Measurements from ENCODE around the gene C1orf216.
"Not testable (repeated sequence)": the region's sequence is repeated elsewhere in the genome, so short reads cannot be mapped to it uniquely, and the experiment has no call there.

The C1orf216 gene, protein sequence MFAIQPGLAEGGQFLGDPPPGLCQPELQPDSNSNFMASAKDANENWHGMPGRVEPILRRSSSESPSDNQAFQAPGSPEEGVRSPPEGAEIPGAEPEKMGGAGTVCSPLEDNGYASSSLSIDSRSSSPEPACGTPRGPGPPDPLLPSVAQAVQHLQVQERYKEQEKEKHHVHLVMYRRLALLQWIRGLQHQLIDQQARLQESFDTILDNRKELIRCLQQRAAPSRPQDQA

DNA sequence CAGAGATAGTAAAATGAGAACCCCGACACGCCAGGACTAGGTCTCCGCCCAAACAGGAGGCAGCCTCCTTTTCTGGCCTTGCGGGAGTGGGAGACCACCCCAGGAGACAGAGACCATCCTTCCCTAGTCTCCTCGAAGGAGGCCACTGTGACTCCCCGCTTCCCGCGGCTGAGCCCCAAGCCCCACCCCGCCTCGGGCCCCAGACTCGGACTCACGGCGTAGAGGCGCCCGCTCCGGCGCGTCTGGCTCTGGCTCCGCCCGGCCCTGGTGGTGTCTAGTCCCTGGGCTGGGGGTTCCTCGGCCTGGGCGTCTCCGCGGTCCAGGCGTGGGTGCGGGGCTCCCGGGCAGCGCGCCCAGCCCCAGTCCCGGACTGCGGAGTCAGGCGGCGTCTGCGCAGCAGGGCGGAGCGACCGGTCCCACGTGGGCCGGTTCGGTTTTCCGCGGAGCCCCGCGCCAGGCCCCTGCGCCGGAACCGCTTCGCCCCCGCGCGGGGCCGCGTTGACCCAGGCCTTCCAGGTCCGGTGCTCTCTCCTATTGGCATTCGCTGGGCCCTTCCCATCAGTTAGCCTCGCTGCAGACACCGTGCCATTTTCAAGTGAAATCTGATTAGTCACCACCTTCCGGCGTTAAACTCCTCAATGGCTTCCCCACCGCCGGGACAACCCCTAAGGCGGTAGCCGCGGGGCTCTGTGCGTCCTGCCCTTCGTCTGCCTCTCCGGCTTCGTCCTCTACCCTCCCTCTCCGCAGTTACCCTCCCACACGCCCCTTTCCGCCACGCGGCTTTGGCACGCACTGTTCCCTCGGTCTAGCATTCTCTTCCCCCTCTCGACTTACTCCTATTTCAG, at the start of gene C1orf216:
TSS of gene C1orf216 (minus strand) at position 393 of the 845 bp plus-strand sequence. CDS start 2,563 bp downstream, outside the sequence.
- peak in 54 of 58 donors; percentile 27 to 84 (median 70) for DNase-seq

DNA sequence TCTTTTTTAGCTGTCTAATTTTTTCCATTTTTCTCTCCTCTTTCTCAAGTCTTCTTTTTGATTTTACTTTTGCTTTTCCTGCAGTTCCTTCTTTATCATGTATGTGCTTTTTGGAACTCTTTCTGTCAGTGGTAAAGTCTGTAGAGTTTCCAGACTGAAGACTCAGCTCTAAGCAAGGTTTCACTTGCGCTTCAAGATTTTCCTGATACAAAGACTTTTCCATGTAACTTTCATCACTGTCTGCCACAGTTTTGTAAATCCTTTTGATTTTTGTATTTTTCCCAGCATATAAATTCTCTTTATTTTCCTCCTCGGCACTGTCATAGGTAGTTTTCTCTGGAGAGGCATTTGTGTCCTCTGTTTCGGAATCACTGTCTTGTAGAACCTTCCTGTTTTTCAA, 45.6 kb upstream of the C1orf216 start:
- no peak for DNase-seq

- DNase-seq: no peak
These were observed 44.5 kb upstream of the C1orf216 start for GRCh38 chr1:35763201-35763600.

- no peak for DNase-seq
These were observed 43.5 kb upstream of the C1orf216 start for GRCh38 chr1:35762141-35762540.

DNA sequence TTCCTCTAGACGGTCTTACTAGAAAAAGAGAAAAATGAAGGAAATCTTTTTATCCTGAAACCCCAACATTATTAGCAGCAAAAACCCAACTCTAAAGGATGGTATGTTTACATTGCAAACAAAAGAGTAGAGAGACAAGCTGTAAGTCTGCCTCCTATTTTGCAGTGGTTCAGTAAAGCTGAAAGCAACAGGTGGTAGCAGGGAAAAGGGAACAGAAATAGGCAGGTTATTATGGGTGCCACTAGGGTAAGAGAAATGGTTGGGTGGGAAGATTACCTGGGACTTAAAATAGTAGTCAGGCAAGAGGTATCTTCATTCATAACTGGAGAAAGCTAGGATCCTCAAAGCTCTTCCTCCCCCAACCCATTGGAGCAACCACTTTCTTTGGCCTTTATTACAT, 37.4 kb upstream of the C1orf216 start:
- no peak for DNase-seq

- DNase-seq: no peak
These were observed 35.1 kb upstream of the C1orf216 start for GRCh38 chr1:35753626-35754260.

DNA sequence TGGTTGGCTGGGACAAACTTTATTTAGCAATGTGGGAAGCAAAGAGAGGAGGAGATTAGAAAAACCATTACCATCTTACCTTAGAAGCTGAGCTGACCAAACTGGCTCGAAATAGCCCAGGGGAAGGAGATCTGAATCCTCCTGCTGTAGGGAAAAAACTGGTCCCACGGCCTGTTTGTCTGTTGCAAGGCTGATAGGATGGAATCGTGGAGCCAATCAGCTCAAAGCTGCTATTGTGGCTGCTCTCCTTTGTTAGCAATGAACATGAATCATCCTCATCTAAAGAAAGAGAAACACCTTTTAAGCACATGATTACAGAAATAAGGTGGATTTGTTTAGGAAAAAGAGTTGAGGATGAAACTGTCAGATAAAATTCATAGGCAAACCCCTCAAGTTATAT, 29.6 kb upstream of the C1orf216 start:
- peak in 20 of 58 donors; percentile 0 to 53 (median 20) for DNase-seq

DNA sequence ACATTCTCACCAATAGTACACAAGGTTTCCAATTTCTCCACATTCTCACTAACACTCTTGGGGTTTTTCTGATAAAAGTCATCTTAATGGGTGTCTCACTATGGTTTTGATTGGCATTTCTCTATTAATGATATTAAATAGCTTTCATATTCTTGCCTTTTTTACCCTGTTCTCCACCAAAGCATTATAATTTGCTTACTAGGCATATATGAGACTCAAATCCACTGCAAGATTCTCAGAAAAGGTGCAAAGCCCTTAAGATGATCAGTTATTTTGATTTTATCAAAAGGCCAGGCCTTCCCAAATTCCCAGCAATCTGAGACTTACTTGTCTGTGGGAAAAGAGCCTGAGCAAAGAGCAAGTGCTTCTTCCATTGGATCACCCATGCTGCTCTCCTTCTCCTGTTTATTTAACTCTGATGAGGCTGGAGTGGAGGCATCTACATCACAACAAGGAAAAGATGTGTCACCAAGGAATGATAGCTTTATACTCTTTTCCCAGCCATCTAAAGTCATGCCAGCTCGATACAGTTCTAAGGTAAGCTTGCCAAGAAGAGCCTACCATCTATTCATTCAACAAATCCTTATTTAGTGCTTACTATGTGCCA, 26.5 kb upstream of the C1orf216 start:
- no peak for DNase-seq

DNA sequence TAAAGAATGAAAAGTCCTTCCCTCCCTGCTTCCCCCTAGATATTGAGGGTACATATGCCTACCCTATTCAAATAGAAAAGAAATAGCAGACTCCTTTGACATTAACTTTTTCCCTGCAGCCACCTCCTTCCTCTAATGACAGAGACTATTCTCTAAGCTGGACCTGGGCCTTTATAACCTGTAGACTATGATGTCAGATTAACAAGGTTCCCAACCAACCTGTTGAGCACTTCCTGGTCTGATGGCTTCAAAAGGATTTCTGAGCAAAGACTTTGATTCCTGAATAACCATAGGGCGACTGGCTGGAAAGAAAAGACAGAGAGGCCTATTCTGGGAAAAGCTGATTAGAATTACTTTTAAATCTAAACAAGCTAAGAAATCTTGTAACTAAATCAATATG, 18.4 kb upstream of the C1orf216 start:
- DNase-seq: no peak

DNA sequence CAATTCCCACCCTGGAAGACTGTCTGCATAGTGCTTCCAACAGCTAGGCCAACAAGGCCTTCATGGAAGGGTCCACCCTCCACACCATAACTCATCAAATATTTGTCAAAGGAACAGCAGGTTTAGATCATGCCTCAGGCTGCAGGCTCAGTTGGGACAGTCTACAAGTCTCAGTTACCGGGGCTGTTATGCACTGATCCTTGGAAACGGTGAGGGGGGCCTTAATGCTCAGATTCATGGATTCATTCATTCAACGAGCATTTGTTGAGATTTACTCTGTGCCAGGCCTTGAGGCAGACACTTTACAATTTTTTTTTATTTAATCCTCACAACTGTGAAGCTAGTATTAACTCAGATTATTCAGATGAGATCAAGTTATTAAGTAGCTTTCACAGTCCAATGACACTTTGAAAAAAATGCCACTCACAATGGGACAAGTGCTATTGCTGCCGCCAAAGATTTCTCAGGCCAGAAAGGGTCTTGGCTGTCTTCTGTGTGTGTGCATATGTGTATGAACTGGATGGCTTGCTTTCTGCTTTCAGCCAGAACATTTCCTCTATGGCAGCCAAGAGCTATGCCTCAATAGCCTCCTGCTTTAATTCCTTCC, 8.9 kb upstream of the C1orf216 start:
- no peak for DNase-seq

DNA sequence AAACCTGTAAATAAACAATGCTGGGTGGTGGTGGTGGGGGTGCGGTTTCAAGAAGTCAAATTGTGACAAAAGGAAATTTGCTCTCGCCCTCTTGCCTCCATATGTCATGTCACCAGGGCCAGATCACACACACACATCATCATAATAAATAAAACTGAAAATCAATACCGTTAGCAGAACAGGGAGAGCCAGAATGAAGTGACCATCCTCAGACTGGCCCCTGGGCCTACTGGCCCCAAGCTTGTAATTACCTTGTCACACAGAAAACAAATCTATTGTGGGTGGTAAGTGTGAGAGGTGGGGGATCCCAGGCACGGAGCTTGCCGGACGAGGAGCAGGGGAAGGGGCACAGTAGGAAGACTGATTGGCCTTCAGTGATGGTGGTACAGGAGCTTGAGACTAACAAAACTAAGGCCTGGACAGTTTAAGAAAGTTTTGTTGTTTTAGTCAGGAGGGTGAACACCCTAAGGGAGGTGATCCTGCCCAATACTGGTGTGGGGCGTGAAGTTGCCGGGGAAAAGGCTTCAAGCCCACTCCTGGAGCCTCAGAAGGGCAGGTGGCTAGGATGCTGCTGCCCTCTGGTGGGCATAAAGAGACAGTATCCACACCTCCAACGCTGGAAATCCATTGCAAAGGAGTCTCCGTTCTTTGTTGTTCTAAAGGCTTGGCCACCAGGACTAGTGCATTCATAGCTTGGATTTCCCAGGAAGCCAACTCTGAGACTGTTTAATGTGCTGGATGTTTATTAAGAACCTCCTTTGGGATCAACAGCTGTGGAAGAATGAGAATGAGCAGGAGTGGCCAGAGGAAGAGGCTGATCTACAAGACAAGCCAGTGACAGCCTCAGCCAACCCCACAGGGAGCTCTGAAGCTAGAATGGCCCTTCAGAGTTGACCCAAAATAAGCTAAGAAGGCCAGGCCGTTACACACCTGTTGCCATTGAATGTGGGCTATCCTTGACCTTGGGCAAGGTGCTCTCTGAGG, 8.1 kb upstream of the C1orf216 start:
- peak in 45 of 58 donors; percentile 10 to 71 (median 37) for DNase-seq

DNA sequence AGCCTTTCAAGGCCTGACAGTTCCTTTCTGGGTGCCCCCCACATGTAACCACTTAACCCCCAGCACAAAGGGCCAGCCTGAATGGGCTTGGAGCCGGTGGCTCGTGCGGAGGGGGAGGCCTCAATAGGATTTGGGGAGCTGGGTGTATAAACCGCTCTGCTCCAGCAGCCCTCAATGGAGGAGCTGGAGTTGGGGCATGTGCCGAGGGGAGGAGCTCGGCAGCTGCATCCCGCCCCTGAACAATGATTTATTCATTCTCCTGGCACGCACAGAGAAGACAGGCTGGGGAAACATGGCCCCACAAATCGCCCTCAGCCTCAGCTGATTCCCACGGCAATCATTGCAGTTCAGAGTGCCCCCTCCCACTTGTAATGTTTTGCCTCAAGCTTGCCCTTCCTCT, 6.9 kb upstream of the C1orf216 start:
- DNase-seq: peak in 46 of 58 donors; percentile 19 to 88 (median 56)

- DNase-seq: peak in 48 of 58 donors; percentile 15 to 82 (median 47)
These were observed 690 bp downstream of the C1orf216 start for GRCh38 chr1:35717911-35718476.

- peak in 53 of 58 donors; percentile 18 to 87 (median 60) for DNase-seq
These were observed 3.1 kb downstream of the C1orf216 start for GRCh38 chr1:35715568-35716002.

DNA sequence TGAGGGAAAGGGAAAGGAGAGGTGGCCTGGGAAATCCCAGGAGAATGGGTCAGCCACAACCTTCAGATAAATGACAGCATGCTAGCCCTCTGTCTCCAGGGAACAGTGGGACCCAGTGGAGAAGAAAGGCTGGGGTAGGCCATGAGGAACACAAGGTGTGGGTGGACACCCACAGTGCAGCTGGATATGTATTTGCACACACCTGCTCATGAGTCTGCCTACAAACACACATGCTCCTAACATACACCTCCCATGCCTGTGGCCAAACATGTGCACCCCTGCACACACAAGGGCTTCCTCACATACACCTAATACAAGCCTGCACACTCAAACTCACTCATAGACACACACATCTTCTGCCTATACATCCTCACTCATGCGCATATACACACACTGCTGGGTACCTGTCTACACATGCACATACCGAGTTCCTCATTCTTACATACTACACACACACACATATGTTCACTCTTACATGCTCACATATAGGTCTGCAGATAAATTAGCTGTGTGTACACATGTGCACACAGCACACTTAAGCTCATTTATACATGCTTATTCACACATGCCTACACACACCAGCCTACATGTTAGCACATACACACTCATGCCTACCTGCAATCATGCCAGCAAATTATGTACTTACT, 3.6 kb downstream of the C1orf216 start:
- peak in 2 of 58 donors; percentile 0 to 14 for DNase-seq

DNA sequence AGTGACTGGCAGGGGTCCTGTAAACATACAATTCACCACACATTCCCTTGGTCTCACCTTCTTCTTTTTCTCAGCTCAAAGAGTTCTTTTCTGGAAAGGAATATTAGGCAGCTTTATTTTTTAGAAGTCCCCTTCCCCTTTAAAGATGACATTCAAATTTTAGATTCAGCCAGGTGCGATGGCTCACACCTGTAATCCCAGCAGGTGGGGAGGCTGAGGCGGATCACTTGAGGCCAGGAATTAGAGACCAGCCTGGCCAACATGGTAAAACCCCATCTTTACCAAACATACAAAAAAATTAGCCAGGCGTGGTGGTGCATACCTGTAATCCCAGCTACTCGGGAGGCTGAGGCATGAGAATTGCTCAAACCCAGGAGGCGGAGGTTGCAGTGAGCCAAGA, 7.6 kb downstream of the C1orf216 start:
- not testable (repeated sequence) for DNase-seq

GRCh38 chr1:35708952-35709351, 9.7 kb downstream of the C1orf216 start:
- DNase-seq: no peak

DNA sequence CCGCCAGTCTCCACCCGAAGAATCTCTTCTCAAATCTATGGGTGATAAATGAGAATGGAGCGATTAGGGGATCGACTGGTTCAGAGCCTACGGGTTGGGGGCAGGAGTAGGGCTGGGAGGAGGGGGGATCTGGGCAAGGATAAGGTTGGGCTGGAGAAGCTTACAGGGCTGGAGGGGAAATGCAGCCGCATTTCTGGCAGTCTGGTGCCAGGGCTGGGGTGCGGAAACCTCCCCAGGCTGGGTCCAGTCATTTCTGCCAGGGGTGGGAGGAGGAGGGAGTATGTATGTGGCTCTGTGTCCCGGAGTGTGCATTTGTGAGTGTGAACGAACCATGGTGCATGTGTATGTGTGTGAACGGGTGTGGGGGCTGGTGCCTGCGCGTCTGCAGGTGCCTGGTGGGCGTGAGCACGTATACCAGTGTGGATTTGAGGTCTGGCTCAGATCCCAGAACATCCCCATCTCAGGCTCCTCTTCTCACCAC, 10.2 kb downstream of the C1orf216 start:
- peak in 21 of 58 donors; percentile 3 to 36 (median 14) for DNase-seq
